ENCODE results near the gene KLK1.

DNA sequence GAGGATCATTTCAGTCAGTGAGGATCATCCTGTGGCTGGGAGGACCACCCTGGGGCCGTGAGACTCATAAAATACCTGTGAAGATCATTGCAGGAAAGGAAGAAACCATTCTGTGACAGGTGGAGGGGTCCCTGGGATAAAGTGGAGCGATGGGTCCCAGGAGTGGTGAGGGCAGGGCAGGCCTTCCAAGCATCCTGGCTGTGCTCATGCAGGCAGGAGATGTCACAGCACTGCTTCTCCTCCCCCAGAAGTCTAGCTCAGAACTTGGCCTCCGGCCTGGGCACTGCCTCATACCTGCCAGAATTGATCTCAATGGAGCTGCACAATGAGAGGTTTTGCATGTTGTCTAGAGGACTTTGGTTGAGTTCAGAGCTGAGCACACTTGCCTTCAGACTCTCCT lies 11.1 kb downstream of the KLK1 start:
- TF ChIP-seq, protein P1, sequence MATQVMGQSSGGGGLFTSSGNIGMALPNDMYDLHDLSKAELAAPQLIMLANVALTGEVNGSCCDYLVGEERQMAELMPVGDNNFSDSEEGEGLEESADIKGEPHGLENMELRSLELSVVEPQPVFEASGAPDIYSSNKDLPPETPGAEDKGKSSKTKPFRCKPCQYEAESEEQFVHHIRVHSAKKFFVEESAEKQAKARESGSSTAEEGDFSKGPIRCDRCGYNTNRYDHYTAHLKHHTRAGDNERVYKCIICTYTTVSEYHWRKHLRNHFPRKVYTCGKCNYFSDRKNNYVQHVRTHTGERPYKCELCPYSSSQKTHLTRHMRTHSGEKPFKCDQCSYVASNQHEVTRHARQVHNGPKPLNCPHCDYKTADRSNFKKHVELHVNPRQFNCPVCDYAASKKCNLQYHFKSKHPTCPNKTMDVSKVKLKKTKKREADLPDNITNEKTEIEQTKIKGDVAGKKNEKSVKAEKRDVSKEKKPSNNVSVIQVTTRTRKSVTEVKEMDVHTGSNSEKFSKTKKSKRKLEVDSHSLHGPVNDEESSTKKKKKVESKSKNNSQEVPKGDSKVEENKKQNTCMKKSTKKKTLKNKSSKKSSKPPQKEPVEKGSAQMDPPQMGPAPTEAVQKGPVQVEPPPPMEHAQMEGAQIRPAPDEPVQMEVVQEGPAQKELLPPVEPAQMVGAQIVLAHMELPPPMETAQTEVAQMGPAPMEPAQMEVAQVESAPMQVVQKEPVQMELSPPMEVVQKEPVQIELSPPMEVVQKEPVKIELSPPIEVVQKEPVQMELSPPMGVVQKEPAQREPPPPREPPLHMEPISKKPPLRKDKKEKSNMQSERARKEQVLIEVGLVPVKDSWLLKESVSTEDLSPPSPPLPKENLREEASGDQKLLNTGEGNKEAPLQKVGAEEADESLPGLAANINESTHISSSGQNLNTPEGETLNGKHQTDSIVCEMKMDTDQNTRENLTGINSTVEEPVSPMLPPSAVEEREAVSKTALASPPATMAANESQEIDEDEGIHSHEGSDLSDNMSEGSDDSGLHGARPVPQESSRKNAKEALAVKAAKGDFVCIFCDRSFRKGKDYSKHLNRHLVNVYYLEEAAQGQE (IDR thresholded peaks at IDR 0.05; ENCODE audit: low read depth) = no peak
- TF ChIP-seq EP300 (IDR thresholded peaks at IDR 0.05; ENCODE audit: borderline replicate concordance) (no peak), EGR1 (IDR thresholded peaks at IDR 0.05) (no peak), FOXM1 (IDR thresholded peaks at IDR 0.05; ENCODE audit: borderline replicate concordance, low read depth) (no peak), TCF12 (IDR thresholded peaks at IDR 0.05; ENCODE audit: low read depth) (no peak), RAD21 (IDR thresholded peaks at IDR 0.05; ENCODE audit: low read depth) (no peak), TAF1 (IDR thresholded peaks at IDR 0.05; ENCODE audit: low read depth) (no peak), CEBPB (IDR thresholded peaks at IDR 0.05) (no peak)
